Glutamatergic neuron (in vitro differentiated cells): ENCODE data around the gene NRSN1. TPM values are rescaled to one million over a fixed set of nuclear protein-coding genes. Genes with fewer than 3 reads are reported as not detected.

Experiments
- DNase-seq: peaks from one replicate; pipeline ENCODE4 v3.0.0; 2022
- H3K27ac Mint-ChIP-seq: one replicate; pipeline ENCODE4 v1.8.0; 2020; ENCODE audit warnings: mild to moderate bottlenecking, mixed read lengths, inconsistent platforms; ENCODE audit not compliant: unreplicated experiment
- H3K27me3 Mint-ChIP-seq: one replicate; pipeline ENCODE4 v1.8.0; 2020; ENCODE audit warnings: mild to moderate bottlenecking, moderate library complexity, mixed read lengths, inconsistent platforms; ENCODE audit not compliant: unreplicated experiment
- H3K36me3 Mint-ChIP-seq: one replicate; pipeline ENCODE4 v1.8.0; 2020; ENCODE audit warnings: mild to moderate bottlenecking, mixed read lengths, inconsistent platforms; ENCODE audit not compliant: unreplicated experiment
- H3K4me1 Mint-ChIP-seq: one replicate; pipeline ENCODE4 v1.8.0; 2020; ENCODE audit warnings: mild to moderate bottlenecking, low read depth, mixed read lengths, inconsistent platforms; ENCODE audit not compliant: unreplicated experiment
- H3K4me3 Mint-ChIP-seq: one replicate; pipeline ENCODE4 v1.8.0; 2020; ENCODE audit warnings: mild to moderate bottlenecking, mixed read lengths, inconsistent platforms; ENCODE audit not compliant: unreplicated experiment
- H3K9me3 Mint-ChIP-seq: one replicate; pipeline ENCODE4 v1.8.0; 2020; ENCODE audit warnings: mild to moderate bottlenecking, moderate library complexity, mixed read lengths, inconsistent platforms; ENCODE audit not compliant: unreplicated experiment
- CTCF ChIP-seq: fragments of 200-600 bp; sonication (generic); IDR thresholded peaks from one replicate; pipeline ENCODE4 v1.5.0; 2021; ENCODE audit not compliant: partially characterized antibody, unreplicated experiment
- total RNA-seq: library from RNA; stranded (reverse); fragmentation: NEBNext Ultra II Directional; extraction: Animal tissue kit (Norgen Biotek cat#: 25700); gene quantifications from one replicate; pipeline ENCODE4 v1.2.1, GENCODE V29; 2021; ENCODE audit not compliant: unreplicated experiment

The NRSN1 gene
- total RNA-seq, 1 donor from 2014 or later: 5.7 TPM

DNA sequence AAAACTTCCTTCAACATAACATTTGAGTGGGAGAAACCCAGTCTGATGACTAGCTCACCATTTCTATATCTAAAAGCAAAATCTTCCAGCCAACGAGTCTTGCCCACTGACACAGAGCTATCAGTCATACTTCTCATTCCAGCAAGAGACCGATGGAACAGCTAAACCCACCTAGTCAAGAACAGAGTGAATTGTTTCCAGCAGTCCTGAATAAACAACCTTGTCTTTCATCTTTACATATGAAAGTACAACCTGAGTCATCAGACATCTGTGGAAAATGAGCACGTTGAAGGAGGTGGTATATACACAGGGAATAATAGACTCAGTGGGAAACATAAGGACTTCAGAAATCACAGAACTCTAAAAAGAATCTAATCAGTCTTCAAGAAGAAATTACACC is 23.8 kb downstream of the NRSN1 start:
- H3K27ac Mint-ChIP-seq: no peak overlapping the region
- no peaks in the 10 kb centered on the region for H3K27me3 Mint-ChIP-seq
- no peak overlapping the region for H3K4me3 Mint-ChIP-seq
- no peaks in the 10 kb centered on the region for H3K9me3 Mint-ChIP-seq
- H3K36me3 Mint-ChIP-seq: no peaks in the 10 kb centered on the region
- TF ChIP-seq CTCF: no peak
- H3K4me1 Mint-ChIP-seq: peaks cover 4% of the 10 kb centered on the region
- no peak for DNase-seq

DNA sequence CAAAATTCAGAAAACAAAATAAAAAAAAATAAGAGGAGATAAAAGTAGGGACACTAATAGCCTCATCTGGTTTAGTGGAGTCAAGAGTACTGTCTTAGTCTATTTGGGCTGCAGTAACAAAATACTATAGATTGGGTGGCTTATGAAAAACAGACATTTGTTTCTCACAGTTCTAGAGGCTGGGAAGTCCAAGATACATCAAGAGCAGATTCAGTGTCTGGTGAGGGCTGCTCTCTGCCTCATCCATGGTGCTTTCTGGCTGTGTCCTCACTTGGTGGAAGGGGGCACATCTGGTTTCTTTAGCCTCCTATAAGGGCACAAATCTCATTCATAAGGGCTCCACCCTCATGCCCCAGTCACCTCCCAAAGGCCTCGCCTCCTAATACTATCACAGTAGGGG is 26.0 kb downstream of the NRSN1 start:
- no peaks in the 10 kb centered on the region for H3K27me3 Mint-ChIP-seq
- no peak for DNase-seq
- TF ChIP-seq CTCF: no peak
- peaks cover 1% of the 10 kb centered on the region for H3K9me3 Mint-ChIP-seq
- H3K4me1 Mint-ChIP-seq: peaks cover 4% of the 10 kb centered on the region
- H3K36me3 Mint-ChIP-seq: no peaks in the 10 kb centered on the region
- H3K4me3 Mint-ChIP-seq: no peak overlapping the region
- H3K27ac Mint-ChIP-seq: no peak overlapping the region

DNA sequence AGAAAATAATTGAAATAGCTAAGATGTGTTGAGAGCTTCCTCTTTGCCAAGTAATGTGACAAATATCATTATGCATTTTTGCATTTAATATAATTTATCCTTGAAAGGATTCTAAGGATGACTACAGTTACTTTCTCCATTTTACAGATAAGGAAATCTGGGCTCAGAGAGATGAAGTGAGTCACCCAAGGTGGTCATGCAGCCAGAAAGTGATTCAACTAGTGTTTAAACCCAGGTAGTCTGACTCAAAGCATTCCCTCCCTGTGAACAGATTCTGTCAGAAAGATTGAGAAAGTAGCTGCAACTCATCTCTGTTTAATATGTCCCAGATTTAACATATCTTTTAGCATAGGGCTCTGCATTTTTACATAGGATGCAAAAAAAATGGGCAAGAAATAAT is 28.1 kb downstream of the NRSN1 start:
- Mint-ChIP-seq H3K27ac (no peak overlapping the region), H3K27me3 (no peaks in the 10 kb centered on the region), H3K4me3 (no peak overlapping the region), H3K4me1 (no peaks in the 10 kb centered on the region), H3K36me3 (no peaks in the 10 kb centered on the region), H3K9me3 (peaks cover 1% of the 10 kb centered on the region)
- TF ChIP-seq CTCF: no peak
- DNase-seq: no peak

GRCh38 chr6:24157886-24158285 is 31.9 kb downstream of the NRSN1 start:
- Mint-ChIP-seq H3K4me3 (no peak overlapping the region), H3K36me3 (no peaks in the 10 kb centered on the region), H3K27me3 (no peaks in the 10 kb centered on the region), H3K9me3 (peaks cover 3% of the 10 kb centered on the region), H3K27ac (no peak overlapping the region), H3K4me1 (no peaks in the 10 kb centered on the region)
- TF ChIP-seq CTCF: no peak
- DNase-seq: no peak

DNA sequence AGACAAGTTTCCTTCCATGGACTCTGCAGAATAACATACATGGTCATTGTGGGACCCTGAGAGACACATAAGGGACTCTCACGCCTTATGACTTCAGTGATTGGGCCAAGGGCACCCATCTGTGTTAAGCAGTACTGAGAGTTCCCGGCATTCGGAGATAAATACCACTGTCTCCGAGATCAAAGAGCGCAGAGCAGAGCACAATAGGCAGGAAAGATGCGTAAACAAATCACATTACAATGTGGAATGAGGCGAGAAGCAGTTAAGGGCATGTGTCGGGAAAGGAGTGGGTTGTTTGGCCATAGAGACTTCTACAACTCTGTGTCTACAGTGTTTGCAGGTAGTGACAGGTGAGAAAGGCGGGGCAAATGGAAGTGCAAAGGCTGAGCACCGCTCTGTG is 57.6 kb downstream of the NRSN1 start:
- no peaks in the 10 kb centered on the region for H3K27me3 Mint-ChIP-seq
- DNase-seq: no peak

More for the DNA sequence above, 57.6 kb downstream of the NRSN1 start:
- TF ChIP-seq CTCF: no peak
- no peaks in the 10 kb centered on the region for H3K4me1 Mint-ChIP-seq
- no peaks in the 10 kb centered on the region for H3K9me3 Mint-ChIP-seq
- no peak overlapping the region for H3K27ac Mint-ChIP-seq
- peaks cover 11% of the 10 kb centered on the region for H3K36me3 Mint-ChIP-seq
- no peak overlapping the region for H3K4me3 Mint-ChIP-seq
